DOHH2 (cell line): ENCODE results near the gene INSYN2B.

Experiments
- H3F3A ChIP-seq: fragments of 200-600 bp; sonication (generic), shearing (Covaris generic); 2 replicates; pipeline ENCODE4 v1.6.0; 2016; ENCODE audit warnings: antibody characterized with exemption, mild to moderate bottlenecking; ENCODE audit not compliant: control insufficient read depth, insufficient read depth
- H3K27ac ChIP-seq: fragments of 200-600 bp; sonication (generic); 2 replicates; pipeline ENCODE4 v1.5.1; 2014; ENCODE audit warnings: low read depth, mild to moderate bottlenecking, low read length, moderate library complexity
- H3K27me3 ChIP-seq: fragments of 200-600 bp; sonication (generic); 2 replicates; pipeline ENCODE4 v1.6.1; 2014; ENCODE audit warnings: mild to moderate bottlenecking, low read length, mixed read lengths; ENCODE audit not compliant: control insufficient read depth
- H3K36me3 ChIP-seq: fragments of 200-600 bp; sonication (generic); 2 replicates; pipeline ENCODE4 v1.6.1; 2014; ENCODE audit warnings: mild to moderate bottlenecking, low read length, moderate library complexity, mixed read lengths; ENCODE audit not compliant: control insufficient read depth
- H3K4me1 ChIP-seq: fragments of 200-600 bp; sonication (generic); 2 replicates; pipeline ENCODE4 v1.6.1; 2014; ENCODE audit warnings: mild to moderate bottlenecking, low read length, mixed read lengths; ENCODE audit not compliant: control insufficient read depth
- H3K4me2 ChIP-seq: fragments of 200-600 bp; sonication (generic); 2 replicates; pipeline ENCODE4 v1.6.0; 2014; ENCODE audit warnings: mild to moderate bottlenecking, low read length, moderate library complexity
- H3K4me3 ChIP-seq: fragments of 200-600 bp; sonication (generic); 2 replicates; pipeline ENCODE4 v1.5.1; 2014; ENCODE audit warnings: mild to moderate bottlenecking, low read length, mixed read lengths
- H3K79me2 ChIP-seq: fragments of 200-600 bp; sonication (generic); 2 replicates; pipeline ENCODE4 v1.6.1; 2014; ENCODE audit warnings: mild to moderate bottlenecking, low read length, mixed read lengths; ENCODE audit not compliant: control insufficient read depth
- H3K9me2 ChIP-seq: fragments of 200-600 bp; sonication (generic); replicated peaks from 2 replicates; pipeline ENCODE4 v1.6.1; 2014; ENCODE audit warnings: mild to moderate bottlenecking, low read length, mixed read lengths; ENCODE audit not compliant: control insufficient read depth
- H3K9me3 ChIP-seq: fragments of 200-600 bp; sonication (generic); 2 replicates; pipeline ENCODE4 v1.6.1; 2014; ENCODE audit warnings: antibody characterized with exemption, low read length, mixed read lengths; ENCODE audit not compliant: control insufficient read depth, insufficient read depth
- H4K20me1 ChIP-seq: fragments of 200-600 bp; sonication (generic); 2 replicates; pipeline ENCODE4 v1.6.0; 2014; ENCODE audit warnings: low read depth, mild to moderate bottlenecking, antibody characterized with exemption, low read length, moderate library complexity; ENCODE audit not compliant: control insufficient read depth, insufficient read depth
- CTCF ChIP-seq: fragments of 200-600 bp; sonication (generic); IDR thresholded peaks from one replicate; pipeline ENCODE4 v1.5.1; 2014; ENCODE audit warnings: antibody characterized with exemption, mild to moderate bottlenecking, low read depth, low read length; ENCODE audit not compliant: poor library complexity, severe bottlenecking
- EZH2phosphoT487 ChIP-seq: fragments of 200-600 bp; sonication (generic); IDR thresholded peaks from 2 replicates; pipeline ENCODE4 v1.6.1; 2017; ENCODE audit warnings: borderline replicate concordance, mild to moderate bottlenecking, antibody characterized with exemption, low read length, moderate library complexity, mixed read lengths

INSYN2B gene

GRCh38 chr5:169842699-169843098, 137.6 kb downstream of the INSYN2B start:
- Histone ChIP-seq H3K27me3 (no peaks in the 10 kb centered on the region), H3K4me2 (no peak overlapping the region), H4K20me1 (no peaks in the 10 kb centered on the region), H3F3A (no peaks in the 10 kb centered on the region), H3K79me2 (no peaks in the 10 kb centered on the region), H3K27ac (no peak overlapping the region), H3K36me3 (peaks cover 83% of the 10 kb centered on the region), H3K4me3 (no peak overlapping the region), H3K4me1 (no peaks in the 10 kb centered on the region), H3K9me3 (peaks cover 3% of the 10 kb centered on the region; the same call in 1 of the 2 replicates), H3K9me2 (no peaks in the 10 kb centered on the region)
- TF ChIP-seq CTCF: no peak
- no peak for TF ChIP-seq EZH2phosphoT487

GRCh38 chr5:169840405-169840804, 139.9 kb downstream of the INSYN2B start:
- H3K27me3 ChIP-seq: no peaks in the 10 kb centered on the region
- TF ChIP-seq EZH2phosphoT487: no peak
- TF ChIP-seq CTCF: no peak
- H4K20me1 ChIP-seq: no peaks in the 10 kb centered on the region
- no peaks in the 10 kb centered on the region for H3K9me3 ChIP-seq
- H3K27ac ChIP-seq: no peak overlapping the region
- H3K4me3 ChIP-seq: no peak overlapping the region
- H3K9me2 ChIP-seq: no peaks in the 10 kb centered on the region
- H3F3A ChIP-seq: no peaks in the 10 kb centered on the region
- H3K4me2 ChIP-seq: no peak overlapping the region
- no peaks in the 10 kb centered on the region for H3K4me1 ChIP-seq
- H3K36me3 ChIP-seq: peaks cover 64% of the 10 kb centered on the region
- no peaks in the 10 kb centered on the region for H3K79me2 ChIP-seq

GRCh38 chr5:169838688-169839087, 141.6 kb downstream of the INSYN2B start:
- Histone ChIP-seq H3F3A (no peaks in the 10 kb centered on the region), H3K79me2 (no peaks in the 10 kb centered on the region), H3K4me3 (no peak overlapping the region), H3K36me3 (peaks cover 47% of the 10 kb centered on the region), H3K4me2 (no peak overlapping the region), H3K4me1 (no peaks in the 10 kb centered on the region), H4K20me1 (no peaks in the 10 kb centered on the region), H3K27me3 (no peaks in the 10 kb centered on the region), H3K9me3 (no peaks in the 10 kb centered on the region), H3K27ac (no peak overlapping the region), H3K9me2 (no peaks in the 10 kb centered on the region)
- TF ChIP-seq EZH2phosphoT487: no peak
- TF ChIP-seq CTCF: no peak

- no peak overlapping the region for H3K27ac ChIP-seq
- H3F3A ChIP-seq: no peaks in the 10 kb centered on the region
- H3K9me2 ChIP-seq: no peaks in the 10 kb centered on the region
- H3K27me3 ChIP-seq: no peaks in the 10 kb centered on the region
- no peaks in the 10 kb centered on the region for H3K9me3 ChIP-seq
- H3K79me2 ChIP-seq: no peaks in the 10 kb centered on the region
- H3K4me3 ChIP-seq: no peak overlapping the region
- no peaks in the 10 kb centered on the region for H4K20me1 ChIP-seq
- TF ChIP-seq CTCF (no peak), EZH2phosphoT487 (no peak)
- H3K4me1 ChIP-seq: no peaks in the 10 kb centered on the region
- H3K4me2 ChIP-seq: no peak overlapping the region
- peaks cover 44% of the 10 kb centered on the region for H3K36me3 ChIP-seq
These were observed 142.6 kb downstream of the INSYN2B start for GRCh38 chr5:169837686-169838085.
